ENCODE data around the gene EPHA1. TPM values are rescaled to one million over a fixed set of nuclear protein-coding genes. Genes with fewer than 3 reads are reported as not detected.

The EPHA1 gene
- total and polyA plus RNA-seq, 2 of the 4 experiments (the other 2 are of a cell fraction): 0.10 TPM; not detected in 1

DNA sequence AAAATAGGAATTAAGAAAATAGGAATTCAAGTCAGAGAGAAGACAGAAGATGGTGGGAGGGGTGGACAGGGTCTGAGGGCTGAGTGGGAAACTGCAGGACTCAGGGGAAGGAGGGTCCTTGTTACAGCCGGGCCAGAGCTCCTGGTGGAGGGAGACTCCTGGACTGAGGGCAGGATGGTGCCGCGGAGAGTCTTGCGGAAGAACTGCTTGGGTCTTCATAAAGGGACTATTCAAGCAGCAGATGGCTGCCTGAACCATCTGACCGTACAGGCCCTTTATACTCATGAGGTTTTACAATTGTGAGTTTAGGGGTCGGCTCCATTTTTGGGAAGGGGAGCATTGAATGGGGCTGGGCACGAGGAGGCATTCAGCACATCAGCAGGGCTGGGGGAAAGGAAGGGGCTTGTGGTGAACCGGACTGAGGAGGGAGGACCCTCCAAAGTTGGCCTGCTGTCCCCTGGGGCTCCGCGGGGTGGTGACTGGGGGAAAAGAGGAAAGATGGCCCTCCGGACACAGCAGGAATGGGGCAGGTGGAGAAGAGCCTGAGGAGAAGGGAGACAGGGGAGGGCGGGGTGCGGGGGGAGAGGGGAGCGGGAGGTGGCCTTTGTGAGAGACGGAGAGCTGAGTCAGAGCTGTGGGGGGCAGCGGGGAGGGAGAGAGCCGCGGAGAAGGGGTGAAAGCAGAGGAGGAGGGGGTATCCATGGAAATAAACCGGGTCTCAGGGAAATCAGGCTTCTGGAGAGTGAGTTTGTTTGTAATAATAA is 47.7 kb downstream of the EPHA1 start:
- H2AK9ac ChIP-seq (replicated peaks; ENCODE audit: low read depth, low read length, poor library complexity): no peak overlapping the region
- intact Hi-C loops (cut with micrococcal nuclease) (no loop called here), in situ Hi-C loops (cut with MboI; ENCODE audit: low sequenced_read_pairs) (no loop called here), dilution Hi-C loops (cut with HindIII; ENCODE audit: low sequenced_read_pairs, unreplicated experiment) (no loop called here)
- H3K4me2 ChIP-seq (ENCODE audit: low read depth, low read length): no peak overlapping the region
- ATAC-seq (ENCODE audit: low read depth) (no peak), DNase-seq (no peak)
- ChIA-PET POLR2A (ENCODE audit: unreplicated experiment) (no interaction called here), CTCF (interaction anchor here (0.6 to 0.8 kb wide), 2 partner anchors 19 to 576 kb away, joined by 3 to 7 read pairs; no protein-coding TSS in a partner anchor)
- no peak overlapping the region for H3K23ac ChIP-seq (ENCODE audit: low read depth, low read length)
- 32% methylated on average over 5 of the region's 19 CpGs; no CpG with 5 or more reads in 1 of the 2 experiments for WGBS, 2 experiments (ENCODE audit: extremely low coverage in 2 of 2, insufficient read length in 1 of 2)
- H2BK5ac ChIP-seq (ENCODE audit: low read depth, low read length, poor library complexity, severe bottlenecking): no peak overlapping the region
- H3K27ac ChIP-seq (ENCODE audit: insufficient read depth, low read length): no peak overlapping the region
- H4K5ac ChIP-seq (ENCODE audit: low read depth, low read length): no peak overlapping the region
- no peaks in the 10 kb centered on the region for H3K9me3 ChIP-seq (ENCODE audit: control insufficient read depth, insufficient read depth, low read length)
- H3K4ac ChIP-seq (ENCODE audit: low read depth, low read length): no peak overlapping the region
- no peak overlapping the region for H3K14ac ChIP-seq (replicated peaks; ENCODE audit: low read depth, low read length)
- no peak overlapping the region for H3K18ac ChIP-seq (ENCODE audit: low read depth, low read length)
- no peak overlapping the region for H2BK20ac ChIP-seq (ENCODE audit: low read depth, low read length)
- H3K4me1 ChIP-seq (ENCODE audit: control insufficient read depth, insufficient read depth, low read length): no peaks in the 10 kb centered on the region
- no peak overlapping the region for H2AFZ ChIP-seq (replicated peaks; ENCODE audit: low read length, poor library complexity)
- no peak overlapping the region for H3K4me3 ChIP-seq (ENCODE audit: insufficient read depth, low read depth, low read length)
- H3K79me1 ChIP-seq (ENCODE audit: low read depth in 1 of 2, low read length in 2 of 2): no peaks in the 10 kb centered on the region
- H4K20me1 ChIP-seq (ENCODE audit: insufficient read depth, low read length): no peaks in the 10 kb centered on the region
- no peak overlapping the region for H3K56ac ChIP-seq (ENCODE audit: extremely low read depth, insufficient read depth, low read length)
- H3K9me1 ChIP-seq (ENCODE audit: insufficient read depth, low read length): no peaks in the 10 kb centered on the region
- peaks cover 2% of the 10 kb centered on the region; the same call in 1 of the 2 replicates for H3K36me3 ChIP-seq (ENCODE audit: control insufficient read depth, insufficient read depth, low read length)
- TF ChIP-seq MAFK (IDR thresholded peaks at IDR 0.05; ENCODE audit: low read depth, low read length) (no peak), RCOR1 (IDR thresholded peaks at IDR 0.05; ENCODE audit: insufficient replicate concordance, low read length) (no peak), BHLHE40 (IDR thresholded peaks at IDR 0.05; ENCODE audit: low read depth, low read length) (no peak), CEBPB (IDR thresholded peaks at IDR 0.05; ENCODE audit: low read depth, low read length) (no peak), RFX5 (IDR thresholded peaks at IDR 0.05; ENCODE audit: low read depth, low read length) (no peak), NFE2L2 (IDR thresholded peaks at IDR 0.05; ENCODE audit: low read depth, low read length) (no peak), FOS (IDR thresholded peaks at IDR 0.05; ENCODE audit: low read depth, low read length) (no peak), CHD1 (IDR thresholded peaks at IDR 0.05; ENCODE audit: low read depth, low read length) (no peak), MAZ (IDR thresholded peaks at IDR 0.05; ENCODE audit: borderline replicate concordance, low read depth, low read length) (no peak)
- TF ChIP-seq, protein P1, sequence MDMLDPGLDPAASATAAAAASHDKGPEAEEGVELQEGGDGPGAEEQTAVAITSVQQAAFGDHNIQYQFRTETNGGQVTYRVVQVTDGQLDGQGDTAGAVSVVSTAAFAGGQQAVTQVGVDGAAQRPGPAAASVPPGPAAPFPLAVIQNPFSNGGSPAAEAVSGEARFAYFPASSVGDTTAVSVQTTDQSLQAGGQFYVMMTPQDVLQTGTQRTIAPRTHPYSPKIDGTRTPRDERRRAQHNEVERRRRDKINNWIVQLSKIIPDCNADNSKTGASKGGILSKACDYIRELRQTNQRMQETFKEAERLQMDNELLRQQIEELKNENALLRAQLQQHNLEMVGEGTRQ (IDR thresholded peaks at IDR 0.05; ENCODE audit: low read depth, low read length): no peak
- TF ChIP-seq, protein P2, sequence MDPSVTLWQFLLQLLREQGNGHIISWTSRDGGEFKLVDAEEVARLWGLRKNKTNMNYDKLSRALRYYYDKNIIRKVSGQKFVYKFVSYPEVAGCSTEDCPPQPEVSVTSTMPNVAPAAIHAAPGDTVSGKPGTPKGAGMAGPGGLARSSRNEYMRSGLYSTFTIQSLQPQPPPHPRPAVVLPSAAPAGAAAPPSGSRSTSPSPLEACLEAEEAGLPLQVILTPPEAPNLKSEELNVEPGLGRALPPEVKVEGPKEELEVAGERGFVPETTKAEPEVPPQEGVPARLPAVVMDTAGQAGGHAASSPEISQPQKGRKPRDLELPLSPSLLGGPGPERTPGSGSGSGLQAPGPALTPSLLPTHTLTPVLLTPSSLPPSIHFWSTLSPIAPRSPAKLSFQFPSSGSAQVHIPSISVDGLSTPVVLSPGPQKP (IDR thresholded peaks at IDR 0.05; ENCODE audit: borderline replicate concordance, low read depth, low read length): no peak
- TF ChIP-seq, protein P3, sequence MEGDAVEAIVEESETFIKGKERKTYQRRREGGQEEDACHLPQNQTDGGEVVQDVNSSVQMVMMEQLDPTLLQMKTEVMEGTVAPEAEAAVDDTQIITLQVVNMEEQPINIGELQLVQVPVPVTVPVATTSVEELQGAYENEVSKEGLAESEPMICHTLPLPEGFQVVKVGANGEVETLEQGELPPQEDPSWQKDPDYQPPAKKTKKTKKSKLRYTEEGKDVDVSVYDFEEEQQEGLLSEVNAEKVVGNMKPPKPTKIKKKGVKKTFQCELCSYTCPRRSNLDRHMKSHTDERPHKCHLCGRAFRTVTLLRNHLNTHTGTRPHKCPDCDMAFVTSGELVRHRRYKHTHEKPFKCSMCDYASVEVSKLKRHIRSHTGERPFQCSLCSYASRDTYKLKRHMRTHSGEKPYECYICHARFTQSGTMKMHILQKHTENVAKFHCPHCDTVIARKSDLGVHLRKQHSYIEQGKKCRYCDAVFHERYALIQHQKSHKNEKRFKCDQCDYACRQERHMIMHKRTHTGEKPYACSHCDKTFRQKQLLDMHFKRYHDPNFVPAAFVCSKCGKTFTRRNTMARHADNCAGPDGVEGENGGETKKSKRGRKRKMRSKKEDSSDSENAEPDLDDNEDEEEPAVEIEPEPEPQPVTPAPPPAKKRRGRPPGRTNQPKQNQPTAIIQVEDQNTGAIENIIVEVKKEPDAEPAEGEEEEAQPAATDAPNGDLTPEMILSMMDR (conservative IDR thresholded peaks at IDR 0.05; ENCODE audit: low read depth, low read length): no peak
- H4K8ac ChIP-seq (ENCODE audit: low read depth in 2 of 2, low read length in 2 of 2): no peak overlapping the region
- no peak overlapping the region for H2BK15ac ChIP-seq (ENCODE audit: low read depth, low read length)
- H2BK120ac ChIP-seq (ENCODE audit: low read depth, low read length): no peak overlapping the region
- peaks cover 38% of the 10 kb centered on the region for H3K27me3 ChIP-seq (ENCODE audit: control insufficient read depth, insufficient read depth, low read length)
- H4K91ac ChIP-seq (ENCODE audit: insufficient read depth, low read depth, low read length): no peak overlapping the region
- H2AK5ac ChIP-seq (ENCODE audit: low read depth, low read length): no peak overlapping the region
- H3K9ac ChIP-seq (ENCODE audit: low read depth, low read length): no peak overlapping the region
- no TSS peak for BruUV-seq (replicated peaks)

All from IMR-90 (cell line).